Measurements from ENCODE around the gene FGFRL1.

- TF ChIP-seq POLR2AphosphoS5 (IDR thresholded peaks at IDR 0.05; ENCODE audit: low read depth, low read length) (no peak), POLR2A (IDR thresholded peaks at IDR 0.05; ENCODE audit: low read depth, low read length) (no peak), SPI1 (IDR thresholded peaks at IDR 0.05; ENCODE audit: low read depth, low read length) (no peak)
Measured at GRCh38 chr4:993111-994029, 18.1 kb upstream of the FGFRL1 start, which contains the start of gene SLC26A1.

Data from GM12891 (cell line).